Panc1 (cell line): ENCODE data around the gene PARVB.

Experiments
- CTCF ChIP-seq: fragments of 450-650 bp; IDR thresholded peaks from 2 replicates; pipeline ENCODE4 v1.5.1; 2017; ENCODE audit warnings: mild to moderate bottlenecking
- POLR2AphosphoS5 ChIP-seq: IDR thresholded peaks from 2 replicates; pipeline ENCODE4 v1.6.1; 2012; ENCODE audit warnings: mild to moderate bottlenecking, low read depth, low read length, moderate library complexity
- REST ChIP-seq, 2 experiments: IDR thresholded peaks; 2 replicates each; pipeline ENCODE4 v1.6.1; 2011 to 2012; ENCODE audit warnings: low read depth in 2 of 2, control low read depth in 1 of 2, low read length in 1 of 2, mild to moderate bottlenecking in 1 of 2, moderate library complexity in 1 of 2; ENCODE audit not compliant: insufficient read depth in 1 of 2
- SIN3A ChIP-seq: IDR thresholded peaks from 2 replicates; pipeline ENCODE4 v1.6.1; 2012; ENCODE audit warnings: low read depth, mild to moderate bottlenecking, low read length, moderate library complexity, borderline replicate concordance; ENCODE audit not compliant: insufficient read depth
- TCF7L2 ChIP-seq: IDR thresholded peaks from 2 replicates; pipeline ENCODE4 v1.6.1; 2011; ENCODE audit warnings: mild to moderate bottlenecking, low read depth, low read length, inconsistent platforms

DNA sequence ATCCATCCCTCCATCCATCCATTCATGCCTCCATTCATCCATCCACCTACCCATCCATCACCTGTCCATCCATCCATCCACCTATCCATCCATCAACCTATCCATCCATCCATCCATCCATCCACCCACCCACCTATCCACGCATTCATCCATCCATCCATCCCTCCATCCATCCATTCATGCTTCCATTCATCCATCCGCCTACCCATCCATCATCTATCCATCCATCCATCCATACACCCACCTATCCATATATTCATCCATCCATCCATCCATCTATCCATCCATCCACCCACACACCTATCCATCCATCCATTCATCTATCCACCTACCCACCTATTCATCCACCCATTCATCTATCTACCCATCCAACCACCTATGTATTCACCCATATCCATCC lies 170.5 kb downstream of the PARVB start:
- TF ChIP-seq CTCF (no peak), TCF7L2 (no peak), POLR2AphosphoS5 (no peak), SIN3A (no peak), REST (IDR thresholded peaks at IDR 0.05; ENCODE audit: insufficient read depth in 1 of 2, low read depth in 2 of 2, low read length in 1 of 2) (no peak)
